GM23248 (cell line): ENCODE data around the gene RYR3. TPM values are rescaled to one million over a fixed set of nuclear protein-coding genes. Genes with fewer than 3 reads are reported as not detected.

ENCODE experiments used
- DNase-seq: peaks from one replicate; pipeline ENCODE4 v3.0.0-alpha.2; 2015
- H2AFZ ChIP-seq: fragments of 200-600 bp; sonication (generic); 2 replicates; pipeline ENCODE4 v1.6.1; 2016; ENCODE audit warnings: antibody characterized with exemption
- H3F3A ChIP-seq: fragments of 200-600 bp; sonication (generic); 2 replicates; pipeline ENCODE4 v1.6.1; 2016; ENCODE audit warnings: mild to moderate bottlenecking, antibody characterized with exemption, mixed run types; ENCODE audit not compliant: insufficient read depth
- H3K27ac ChIP-seq: fragments of 200-600 bp; sonication (generic); 2 replicates; pipeline ENCODE4 v1.5.1; 2016; ENCODE audit warnings: mild to moderate bottlenecking
- H3K27me3 ChIP-seq: fragments of 200-600 bp; sonication (generic); replicated peaks from 2 replicates; pipeline ENCODE4 v1.6.1; 2016; ENCODE audit warnings: mild to moderate bottlenecking; ENCODE audit not compliant: insufficient read depth
- H3K36me3 ChIP-seq: fragments of 200-600 bp; sonication (generic); 2 replicates; pipeline ENCODE4 v1.6.1; 2016; ENCODE audit warnings: low read depth, mild to moderate bottlenecking
- H3K4me1 ChIP-seq: fragments of 200-600 bp; sonication (generic); 2 replicates; pipeline ENCODE4 v1.6.1; 2016; ENCODE audit warnings: mild to moderate bottlenecking; ENCODE audit not compliant: insufficient read depth
- H3K4me2 ChIP-seq: fragments of 200-600 bp; sonication (generic); one replicate; pipeline ENCODE4 v1.6.1; 2016; ENCODE audit warnings: mild to moderate bottlenecking; ENCODE audit not compliant: unreplicated experiment
- H3K4me3 ChIP-seq: fragments of 200-600 bp; sonication (generic); 2 replicates; pipeline ENCODE4 v1.5.1; 2016; ENCODE audit warnings: mild to moderate bottlenecking
- H3K79me2 ChIP-seq: fragments of 200-600 bp; sonication (generic); 2 replicates; pipeline ENCODE4 v1.6.1; 2016; ENCODE audit warnings: mild to moderate bottlenecking; ENCODE audit not compliant: insufficient read depth
- H3K9ac ChIP-seq: fragments of 200-600 bp; sonication (generic); 2 replicates; pipeline ENCODE4 v1.6.1; 2016; ENCODE audit warnings: mild to moderate bottlenecking
- H3K9me2 ChIP-seq: fragments of 200-600 bp; sonication (generic); 2 replicates; pipeline ENCODE4 v1.6.1; 2016; ENCODE audit warnings: mixed run types, mild to moderate bottlenecking, moderate library complexity; ENCODE audit not compliant: insufficient read depth
- H3K9me3 ChIP-seq: fragments of 200-600 bp; sonication (generic); one replicate; pipeline ENCODE4 v1.6.1; 2017; ENCODE audit warnings: low read depth
- H4K20me1 ChIP-seq: fragments of 200-600 bp; sonication (generic); 2 replicates; pipeline ENCODE4 v1.6.0; 2016; ENCODE audit not compliant: insufficient read depth
- EZH2 ChIP-seq: fragments of 200-600 bp; sonication (generic); IDR thresholded peaks from 2 replicates; pipeline ENCODE4 v1.6.1; 2018; ENCODE audit warnings: antibody characterized with exemption, mild to moderate bottlenecking; ENCODE audit not compliant: insufficient read depth, poor library complexity, severe bottlenecking
- EZH2phosphoT487 ChIP-seq: fragments of 200-600 bp; sonication (generic); IDR thresholded peaks from 2 replicates; pipeline ENCODE4 v1.6.1; 2018; ENCODE audit warnings: antibody characterized with exemption, moderate library complexity, mild to moderate bottlenecking, low read depth; ENCODE audit not compliant: insufficient read depth
- WGBS, 2 experiments: methylation state at CpG; one replicate each; pipeline ENCODE4 v1.1.6; 2015 to 2017; ENCODE audit warnings: low lambda C conversion rate in 2 of 2, low coverage in 1 of 2; ENCODE audit errors: missing lambda C conversion rate in 2 of 2; 5-methylcytosine and 5-hydroxymethylcytosine counted together
- in situ Hi-C: fragments of 300-500 bp; cut with MboI; formaldehyde crosslinking; loops from 2 replicates; pipeline ENCODE4 v1.15.0; 2020
- polyA plus RNA-seq: library from polyadenylated mRNA; unstranded; fragments of >200 nt; fragmentation: Nextera tagmentation; extraction: Ambion mirVana; gene quantifications from 2 replicates; pipeline ENCODE4 v1.2.1, GENCODE V29; 2016
- total RNA-seq: library from RNA; depleted of rRNA; stranded (reverse); fragments of >200 nt; shearing (Covaris generic); gene quantifications from 2 replicates; pipeline ENCODE4 v1.2.3, GENCODE V29; 2014

Gene RYR3
- total and polyA plus RNA-seq, 2 experiments from 2014 or later: 0.26 TPM; not detected in 1

DNA sequence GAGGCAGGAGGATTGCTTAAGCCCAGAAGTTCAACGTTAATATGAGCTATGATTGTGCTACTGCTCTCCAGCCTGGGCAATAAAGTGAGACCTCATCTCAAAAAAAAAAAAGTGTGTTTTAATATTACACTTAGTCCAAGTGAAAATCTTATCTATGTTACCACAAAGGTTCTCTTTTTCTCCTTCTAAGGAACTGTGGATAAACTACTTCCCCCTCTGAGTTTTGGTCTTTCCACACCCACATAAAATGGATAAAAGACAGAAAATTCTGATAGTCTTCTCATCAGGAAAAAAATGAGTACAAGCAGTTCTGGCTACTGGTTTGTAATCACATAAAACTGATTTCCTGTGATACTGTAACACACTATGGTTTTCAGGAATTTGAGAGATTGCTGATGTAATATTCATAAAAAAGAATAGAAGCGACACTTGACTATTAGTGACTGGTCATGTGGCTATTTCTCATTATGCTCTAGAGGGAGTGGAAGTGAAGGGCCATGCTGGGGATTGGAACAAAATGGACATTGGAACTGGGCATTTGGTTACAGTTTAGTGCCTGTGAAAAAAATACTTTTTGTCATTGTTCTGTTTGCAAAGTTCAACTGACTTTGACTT, 68.2 kb downstream of the RYR3 start:
- Histone ChIP-seq H3K9ac (no peak overlapping the region), H3K4me1 (no peaks in the 10 kb centered on the region), H3K27ac (no peak overlapping the region), H3K9me3 (no peaks in the 10 kb centered on the region), H3K79me2 (no peaks in the 10 kb centered on the region), H3K27me3 (0 out of 2 replicates have a peak, but pooled peaks cover 5% of the 10 kb centered on the region), H3K9me2 (no peaks in the 10 kb centered on the region), H3K4me3 (no peak overlapping the region), H3F3A (no peaks in the 10 kb centered on the region), H3K4me2 (no peak overlapping the region), H4K20me1 (no peaks in the 10 kb centered on the region), H3K36me3 (no peaks in the 10 kb centered on the region), H2AFZ (no peak overlapping the region)
- TF ChIP-seq EZH2: no peak
- TF ChIP-seq EZH2phosphoT487: no peak
- 11 to 21% methylated on average over 2 of the region's 2 CpGs for WGBS, 2 experiments
- DNase-seq: no peak
- in situ Hi-C loops: no loop called here

DNA sequence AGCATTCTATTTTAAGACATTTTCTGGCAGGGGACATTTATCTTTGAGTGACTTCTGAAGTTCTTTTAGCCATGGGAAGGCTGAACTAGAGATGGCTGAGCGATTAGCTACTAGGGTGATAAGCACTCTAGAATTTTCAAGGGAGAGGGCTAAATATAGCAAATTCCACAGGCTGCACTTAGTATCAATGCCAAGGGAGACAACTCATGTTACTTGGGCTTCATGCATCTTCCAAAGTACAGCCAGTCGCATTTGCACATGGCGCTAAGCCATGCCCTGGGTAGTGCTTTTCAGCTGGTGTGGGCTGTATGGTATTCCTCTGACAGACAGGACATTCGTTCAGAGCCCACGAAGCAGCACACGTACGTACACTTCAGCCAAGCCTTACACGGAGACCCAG, 69.6 kb downstream of the RYR3 start:
- H2AFZ ChIP-seq: no peak overlapping the region
- TF ChIP-seq EZH2phosphoT487: no peak
- no peak for TF ChIP-seq EZH2
- H3K4me2 ChIP-seq: no peak overlapping the region
- H3K27me3 ChIP-seq: no peaks in the 10 kb centered on the region
- H3K9me3 ChIP-seq: no peaks in the 10 kb centered on the region
- in situ Hi-C loops: no loop called here
- no peaks in the 10 kb centered on the region for H3K9me2 ChIP-seq
- no peak overlapping the region for H3K9ac ChIP-seq
- no peak overlapping the region for H3K27ac ChIP-seq
- no peaks in the 10 kb centered on the region for H4K20me1 ChIP-seq
- no peaks in the 10 kb centered on the region for H3K79me2 ChIP-seq
- H3K36me3 ChIP-seq: no peaks in the 10 kb centered on the region
- no peak for DNase-seq
- no peak overlapping the region for H3K4me3 ChIP-seq
- H3K4me1 ChIP-seq: no peaks in the 10 kb centered on the region
- WGBS, 2 experiments: 56 to 60% methylated on average over 8 of the region's 8 CpGs
- no peaks in the 10 kb centered on the region for H3F3A ChIP-seq

DNA sequence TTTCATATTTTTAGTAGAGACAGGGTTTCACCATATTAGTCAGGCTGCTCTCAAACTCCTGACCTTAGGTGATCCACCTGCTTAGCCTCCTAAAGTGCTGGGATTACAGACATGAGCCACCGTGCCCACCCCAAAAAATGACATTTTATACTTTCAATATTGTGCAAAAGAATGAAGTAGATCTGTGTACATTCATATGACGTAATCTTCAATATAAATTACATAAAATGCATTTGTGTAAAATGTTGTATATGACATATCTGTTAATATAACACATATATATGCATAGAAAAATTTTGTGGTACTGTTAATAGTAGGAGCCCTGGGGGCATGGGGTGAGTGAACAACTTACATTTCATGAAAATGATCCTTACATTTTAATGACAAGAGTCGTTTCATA, 71.7 kb downstream of the RYR3 start:
- Histone ChIP-seq H3K4me1 (no peaks in the 10 kb centered on the region), H3F3A (no peaks in the 10 kb centered on the region), H4K20me1 (no peaks in the 10 kb centered on the region), H3K79me2 (no peaks in the 10 kb centered on the region), H3K36me3 (no peaks in the 10 kb centered on the region), H3K27me3 (no peaks in the 10 kb centered on the region), H3K9me2 (no peaks in the 10 kb centered on the region), H3K4me2 (no peak overlapping the region), H3K4me3 (no peak overlapping the region), H3K9me3 (no peaks in the 10 kb centered on the region), H2AFZ (no peak overlapping the region), H3K9ac (no peak overlapping the region), H3K27ac (no peak overlapping the region)
- TF ChIP-seq EZH2phosphoT487: no peak
- no peak for TF ChIP-seq EZH2
- in situ Hi-C loops: no loop called here
- 21 to 36% methylated on average over 3 of the region's 3 CpGs for WGBS, 2 experiments
- DNase-seq: no peak

DNA sequence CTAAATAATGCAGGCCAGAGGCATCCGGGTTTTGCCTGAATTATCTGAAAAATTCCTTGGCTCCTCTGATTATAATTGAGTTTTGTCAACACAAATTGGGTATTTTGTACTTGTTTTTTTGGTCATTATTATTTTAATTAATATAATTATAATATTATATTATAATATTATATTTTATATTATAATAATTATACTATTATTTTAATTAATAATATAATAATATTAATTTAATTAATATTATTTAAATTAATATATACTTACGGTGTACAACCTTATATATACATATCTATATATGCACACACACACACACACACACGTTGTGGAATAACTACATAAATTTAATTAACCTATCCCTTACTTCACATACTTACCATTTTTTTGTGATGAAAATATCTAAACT, 73.5 kb downstream of the RYR3 start:
- Histone ChIP-seq H3K27me3 (no peaks in the 10 kb centered on the region), H3K9me2 (no peaks in the 10 kb centered on the region), H3F3A (no peaks in the 10 kb centered on the region), H3K4me2 (no peak overlapping the region), H4K20me1 (no peaks in the 10 kb centered on the region), H2AFZ (no peak overlapping the region), H3K36me3 (no peaks in the 10 kb centered on the region), H3K4me3 (no peak overlapping the region), H3K79me2 (no peaks in the 10 kb centered on the region), H3K9me3 (no peaks in the 10 kb centered on the region), H3K9ac (no peak overlapping the region), H3K4me1 (no peaks in the 10 kb centered on the region), H3K27ac (no peak overlapping the region)
- no peak for TF ChIP-seq EZH2phosphoT487
- no peak for TF ChIP-seq EZH2
- 35 to 41% methylated on average over 3 of the region's 3 CpGs for whole genome bisulfite sequencing, 2 experiments
- in situ Hi-C loops: no loop called here
- DNase-seq: no peak

DNA sequence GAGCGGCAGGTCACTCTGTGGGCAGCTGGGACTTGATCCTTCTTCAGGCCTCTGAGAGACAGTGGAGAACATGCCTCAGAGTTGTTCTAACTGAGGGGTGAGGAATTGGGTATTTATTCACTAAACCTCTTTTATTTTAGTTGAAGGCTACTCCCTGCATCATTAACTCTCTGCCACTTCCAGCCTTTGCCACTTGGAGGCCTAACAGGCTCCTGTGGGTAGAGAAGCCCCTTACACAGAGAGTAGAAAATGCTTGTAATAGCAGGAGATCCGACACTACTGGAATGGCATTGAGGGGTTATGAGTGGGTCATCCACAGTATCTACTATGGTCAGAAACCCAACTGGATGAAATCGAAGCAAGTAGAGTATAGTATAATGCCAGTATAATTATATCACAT, 81.7 kb downstream of the RYR3 start:
- Histone ChIP-seq H3K36me3 (no peaks in the 10 kb centered on the region), H3K4me3 (no peak overlapping the region), H3K79me2 (no peaks in the 10 kb centered on the region), H4K20me1 (no peaks in the 10 kb centered on the region), H3K9me3 (no peaks in the 10 kb centered on the region), H3K27ac (no peak overlapping the region), H3K27me3 (peaks cover 5% of the 10 kb centered on the region; the same call in 1 of the 2 replicates), H3F3A (no peaks in the 10 kb centered on the region), H3K4me2 (no peak overlapping the region), H3K4me1 (no peaks in the 10 kb centered on the region), H3K9ac (no peak overlapping the region), H3K9me2 (no peaks in the 10 kb centered on the region), H2AFZ (no peak overlapping the region)
- in situ Hi-C loops: no loop called here
- WGBS, 2 experiments: 40 to 51% methylated on average over 3 of the region's 3 CpGs
- TF ChIP-seq EZH2phosphoT487 (no peak), EZH2 (no peak)
- no peak for DNase-seq
